PC-9 (cell line): ENCODE results near the gene ATE1. TPM values are rescaled to one million over a fixed set of nuclear protein-coding genes. Genes with fewer than 3 reads are reported as not detected.

ENCODE experiments used
- BruUV-seq: library from RNA; stranded (reverse); fragments of 400-500 nt; replicated peaks from 2 replicates; lab custom pipeline; 2021; lab: Mats Ljungman, UMichigan
- CTCF ChIA-PET: fragments of 300-600 bp; sonication (Branson Sonifier 250); formaldehyde crosslinking; loops from one replicate; lab custom pipeline; 2022; ENCODE audit warnings: antibody characterized with exemption; lab: Charles Lee
- POLR2A ChIA-PET: fragments of 300-600 bp; sonication (Branson Sonifier 250); formaldehyde crosslinking; loops from one replicate; lab custom pipeline; 2022; ENCODE audit warnings: antibody characterized with exemption; ENCODE audit not compliant: unreplicated experiment; lab: Charles Lee
- DNase-seq, 2 experiments: peaks; one replicate each; pipeline versions ENCODE4 v3.0.0 to v3.0.0-alpha.2; 2015 to 2022; ENCODE audit warnings: mixed read lengths in 1 of 2
- H2AFZ ChIP-seq: fragments of 200-600 bp; sonication (generic); 2 replicates; pipeline ENCODE4 v1.8.1; 2017; ENCODE audit warnings: antibody characterized with exemption
- H3F3A ChIP-seq: fragments of 200-600 bp; sonication (generic); 2 replicates; pipeline ENCODE4 v1.8.1; 2017; ENCODE audit warnings: antibody characterized with exemption, mild to moderate bottlenecking, low read depth; ENCODE audit not compliant: insufficient read depth
- H3K27ac ChIP-seq: fragments of 200-600 bp; sonication (generic); 2 replicates; pipeline ENCODE4 v1.6.1; 2016; ENCODE audit warnings: mixed run types
- H3K27me3 ChIP-seq: fragments of 200-600 bp; sonication (generic); 2 replicates; pipeline ENCODE4 v1.6.1; 2016; ENCODE audit warnings: low read depth, mixed run types; ENCODE audit not compliant: insufficient read depth
- H3K36me3 ChIP-seq: fragments of 200-600 bp; sonication (generic); 2 replicates; pipeline ENCODE4 v1.6.1; 2016; ENCODE audit warnings: low read depth, mixed run types
- H3K4me1 ChIP-seq: fragments of 200-600 bp; sonication (generic); replicated peaks from 2 replicates; pipeline ENCODE4 v1.6.1; 2016; ENCODE audit warnings: mixed run types; ENCODE audit not compliant: insufficient read depth
- H3K4me2 ChIP-seq: fragments of 200-600 bp; sonication (generic); 2 replicates; pipeline ENCODE4 v1.6.1; 2017; ENCODE audit warnings: mixed run types
- H3K4me3 ChIP-seq: fragments of 200-600 bp; sonication (generic); 2 replicates; pipeline ENCODE4 v1.6.1; 2016; ENCODE audit warnings: mixed run types
- H3K79me2 ChIP-seq: fragments of 200-600 bp; sonication (generic); 2 replicates; pipeline ENCODE4 v1.6.1; 2017; ENCODE audit warnings: low read depth, mixed run types
- H3K9me2 ChIP-seq: fragments of 200-600 bp; sonication (generic); 2 replicates; pipeline ENCODE4 v1.8.1; 2017; ENCODE audit warnings: mild to moderate bottlenecking; ENCODE audit not compliant: insufficient read depth
- H3K9me3 ChIP-seq: fragments of 200-600 bp; sonication (generic); 2 replicates; pipeline ENCODE4 v1.8.1; 2016; ENCODE audit warnings: low read depth; ENCODE audit not compliant: insufficient read depth
- H4K20me1 ChIP-seq: fragments of 200-600 bp; sonication (generic); 2 replicates; pipeline ENCODE4 v1.8.1; 2017; ENCODE audit not compliant: insufficient read depth
- CTCF ChIP-seq: fragments of 200-600 bp; sonication (generic); conservative IDR thresholded peaks from 2 replicates; pipeline ENCODE4 v1.6.1; 2017; ENCODE audit warnings: mixed run types, antibody characterized with exemption, mild to moderate bottlenecking, moderate library complexity
- EZH2 ChIP-seq: fragments of 200-600 bp; sonication (generic); IDR thresholded peaks from 2 replicates; pipeline ENCODE4 v1.8.0; 2017; ENCODE audit warnings: antibody characterized with exemption, low read depth
- intact Hi-C: fragments of 100-400 bp; cut with micrococcal nuclease; formaldehyde crosslinking; loops from one replicate; pipeline ENCODE4 v1.10.0; 2022; ENCODE audit not compliant: unreplicated experiment
- total RNA-seq: library from RNA; stranded (reverse); gene quantifications from 2 replicates; pipeline ENCODE4 v1.2.3, GENCODE V29; 2021

ATE1 gene
- total RNA-seq, 1 experiment from 2014 or later: 14.8 TPM

- ChIA-PET CTCF (no interaction called here), POLR2A (no interaction called here)
- Histone ChIP-seq H3K27me3 (peaks cover 29% of the 10 kb centered on the region), H3F3A (no peaks in the 10 kb centered on the region), H3K4me3 (no peak overlapping the region), H3K36me3 (no peaks in the 10 kb centered on the region), H3K79me2 (no peaks in the 10 kb centered on the region), H2AFZ (no peak overlapping the region), H3K27ac (no peak overlapping the region), H3K9me3 (no peaks in the 10 kb centered on the region), H4K20me1 (no peaks in the 10 kb centered on the region), H3K9me2 (no peaks in the 10 kb centered on the region), H3K4me2 (no peak overlapping the region), H3K4me1 (no peaks in the 10 kb centered on the region)
- TF ChIP-seq EZH2: no peak
- TF ChIP-seq CTCF: no peak
- no peak for DNase-seq
- BruUV-seq: no TSS peak
- intact Hi-C loops: no loop called here
Measured at GRCh38 chr10:121698902-121699301, 228.9 kb downstream of the ATE1 start.

- Histone ChIP-seq H3K4me3 (no peak overlapping the region), H3K36me3 (no peaks in the 10 kb centered on the region), H2AFZ (no peak overlapping the region), H4K20me1 (no peaks in the 10 kb centered on the region), H3K79me2 (no peaks in the 10 kb centered on the region), H3K9me3 (no peaks in the 10 kb centered on the region), H3K4me2 (no peak overlapping the region), H3K27ac (no peak overlapping the region), H3K9me2 (no peaks in the 10 kb centered on the region), H3K27me3 (peaks cover 29% of the 10 kb centered on the region), H3K4me1 (no peaks in the 10 kb centered on the region), H3F3A (no peaks in the 10 kb centered on the region)
- no peak for TF ChIP-seq CTCF
- TF ChIP-seq EZH2: no peak
- DNase-seq: no peak
- POLR2A ChIA-PET: no interaction called here
- CTCF ChIA-PET: no interaction called here
- BruUV-seq: no TSS peak
- intact Hi-C loops: no loop called here
Measured at GRCh38 chr10:121698336-121698735, 229.5 kb downstream of the ATE1 start.

GRCh38 chr10:121696854-121697253, 231.0 kb downstream of the ATE1 start:
- intact Hi-C loops: no loop called here

More at GRCh38 chr10:121696854-121697253, 231.0 kb downstream of the ATE1 start:
- no peaks in the 10 kb centered on the region for H4K20me1 ChIP-seq
- peak; percentile 52; the same call in 1 of the 2 replicates for TF ChIP-seq CTCF
- TF ChIP-seq EZH2: no peak
- no peaks in the 10 kb centered on the region for H3K4me1 ChIP-seq
- no peak overlapping the region for H3K4me2 ChIP-seq
- no peaks in the 10 kb centered on the region for H3F3A ChIP-seq
- H3K79me2 ChIP-seq: no peaks in the 10 kb centered on the region
- H3K9me2 ChIP-seq: no peaks in the 10 kb centered on the region
- no peak overlapping the region for H2AFZ ChIP-seq
- CTCF ChIA-PET: no interaction called here
- no peak for DNase-seq
- H3K9me3 ChIP-seq: no peaks in the 10 kb centered on the region
- H3K27ac ChIP-seq: no peak overlapping the region
- H3K4me3 ChIP-seq: no peak overlapping the region
- POLR2A ChIA-PET: no interaction called here
- H3K27me3 ChIP-seq: peaks cover 34% of the 10 kb centered on the region
- H3K36me3 ChIP-seq: no peaks in the 10 kb centered on the region
- no TSS peak for BruUV-seq
